Hematopoietic multipotent progenitor cell (in vitro differentiated cells): ENCODE measurements around the gene ZDHHC14. TPM values are rescaled to one million over a fixed set of nuclear protein-coding genes. Genes with fewer than 3 reads are reported as not detected.
A peak's percentile ranks its signal among the peaks of the same experiment; 100 is the strongest.
"Not testable (repeated sequence)": the region's sequence is repeated elsewhere in the genome, so short reads cannot be mapped to it uniquely, and the experiment has no call there.

Source experiments
- DNase-seq, 3 donors: peaks; one replicate each; pipeline ENCODE4 v3.0.0-alpha.2; 2011 to 2015; ENCODE audit warnings: low read depth in 2 of 3, low spot score in 2 of 3
- total RNA-seq: library from RNA; depleted of rRNA; stranded (reverse); fragments of >200 nt; gene quantifications from one replicate; pipeline ENCODE4 v1.2.3, GENCODE V29; 2012

Gene ZDHHC14
- total RNA-seq, 1 donor = 5.9 TPM

GRCh38 chr6:157558487-157559200, 177.7 kb downstream of the ZDHHC14 start:
- DNase-seq = no peak

- DNase-seq = no peak
These were observed 178.3 kb downstream of the ZDHHC14 start for GRCh38 chr6:157559201-157559756.

- not testable (repeated sequence) for DNase-seq
These were observed 179.1 kb downstream of the ZDHHC14 start for GRCh38 chr6:157560063-157560462.

- DNase-seq = no peak
These were observed 179.9 kb downstream of the ZDHHC14 start for GRCh38 chr6:157560691-157561413.

GRCh38 chr6:157561414-157561790, 180.4 kb downstream of the ZDHHC14 start:
- no peak for DNase-seq

GRCh38 chr6:157561929-157562810, 181.2 kb downstream of the ZDHHC14 start:
- no peak for DNase-seq

- no peak for DNase-seq
These were observed 182.0 kb downstream of the ZDHHC14 start for GRCh38 chr6:157562997-157563396.

- no peak for DNase-seq
These were observed 182.8 kb downstream of the ZDHHC14 start for GRCh38 chr6:157563611-157564284.

GRCh38 chr6:157568702-157569101, 187.7 kb downstream of the ZDHHC14 start:
- no peak for DNase-seq

- DNase-seq = peak in 2 of 3 donors; percentile 11 to 47
These were observed 188.6 kb downstream of the ZDHHC14 start for GRCh38 chr6:157569543-157569942.

GRCh38 chr6:157570104-157570503, 189.1 kb downstream of the ZDHHC14 start:
- no peak for DNase-seq

GRCh38 chr6:157570752-157571151, 189.8 kb downstream of the ZDHHC14 start:
- DNase-seq = no peak

- no peak for DNase-seq
These were observed 190.3 kb downstream of the ZDHHC14 start for GRCh38 chr6:157571269-157571668.

GRCh38 chr6:157571950-157572349, 191.0 kb downstream of the ZDHHC14 start:
- DNase-seq = no peak

- DNase-seq = no peak
These were observed 193.9 kb downstream of the ZDHHC14 start for GRCh38 chr6:157574851-157575424.

- DNase-seq = no peak
These were observed 194.6 kb downstream of the ZDHHC14 start for GRCh38 chr6:157575436-157576145.

- DNase-seq = not testable (repeated sequence)
These were observed 196.0 kb downstream of the ZDHHC14 start for GRCh38 chr6:157576991-157577390.

GRCh38 chr6:157578527-157578926, 197.5 kb downstream of the ZDHHC14 start:
- DNase-seq = not testable (repeated sequence)

- DNase-seq = no peak
These were observed 198.6 kb downstream of the ZDHHC14 start for GRCh38 chr6:157579467-157580031.
